GM21423 (cell line): ENCODE measurements around the gene SETDB1.
"Not testable (repeated sequence)": the region's sequence is repeated elsewhere in the genome, so short reads cannot be mapped to it uniquely, and the experiment has no call there.

Source experiments
- ATAC-seq: cut with Tn5 transposase; IDR thresholded peaks from one replicate; pipeline ENCODE4 v1.9.1; 2021; ENCODE audit warnings: mild to moderate bottlenecking, moderate library complexity; ENCODE audit not compliant: unreplicated experiment

The SETDB1 gene

GRCh38 chr1:150928775-150929174 is 2.6 kb downstream of the SETDB1 start:
- not testable (repeated sequence) for ATAC-seq

- ATAC-seq = no peak
Observed at GRCh38 chr1:150931773-150932172, 5.6 kb downstream of the SETDB1 start.

- ATAC-seq = no peak
Observed at GRCh38 chr1:150944856-150945255, 18.7 kb downstream of the SETDB1 start.

GRCh38 chr1:150954708-150955107 is 28.5 kb downstream of the SETDB1 start:
- ATAC-seq = no peak

- ATAC-seq = no peak
Observed at GRCh38 chr1:150955280-150955679, 29.1 kb downstream of the SETDB1 start.

- no peak for ATAC-seq
Observed at GRCh38 chr1:150957666-150958065, 31.5 kb downstream of the SETDB1 start.

- ATAC-seq = no peak
Observed at GRCh38 chr1:150960646-150961045, 34.5 kb downstream of the SETDB1 start.

- ATAC-seq = no peak
Observed at GRCh38 chr1:150961756-150962155, 35.6 kb downstream of the SETDB1 start.

GRCh38 chr1:150963321-150964163 is 37.4 kb downstream of the SETDB1 start:
- no peak for ATAC-seq

GRCh38 chr1:150964164-150964489 is 38.0 kb downstream of the SETDB1 start:
- ATAC-seq = no peak

- no peak for ATAC-seq
Observed at GRCh38 chr1:150965605-150966004, 39.4 kb downstream of the SETDB1 start.

- ATAC-seq = no peak
Observed at GRCh38 chr1:150966011-150966410, 39.8 kb downstream of the SETDB1 start.

GRCh38 chr1:150967936-150968335 is 41.8 kb downstream of the SETDB1 start:
- no peak for ATAC-seq

GRCh38 chr1:150968491-150968890 is 42.3 kb downstream of the SETDB1 start:
- no peak for ATAC-seq

GRCh38 chr1:150969626-150970025 is 43.5 kb downstream of the SETDB1 start:
- no peak for ATAC-seq

- ATAC-seq = no peak
Observed at GRCh38 chr1:150970808-150971582, 44.8 kb downstream of the SETDB1 start.

- ATAC-seq = no peak
Observed at GRCh38 chr1:150971583-150972416, 45.6 kb downstream of the SETDB1 start.

- no peak for ATAC-seq
Observed at GRCh38 chr1:150972417-150972940, 46.3 kb downstream of the SETDB1 start.

- no peak for ATAC-seq
Observed at GRCh38 chr1:150973258-150973835, 47.2 kb downstream of the SETDB1 start.

GRCh38 chr1:150973836-150974579 is 47.8 kb downstream of the SETDB1 start:
- peak; percentile 27 for ATAC-seq
